RWPE2 (cell line): ENCODE data around the gene ARHGEF37.

ENCODE experiments used
- ATAC-seq: fragments of 200-7000 bp; cut with Tn5 transposase; 3 replicates; pipeline ENCODE4 v1.9.1; 2021; ENCODE audit warnings: low read depth
- DNase-seq: peaks from one replicate; pipeline ENCODE4 v3.0.0-alpha.2; 2020; ENCODE audit warnings: low spot score
- H3K27ac ChIP-seq: fragments of 450-650 bp; 2 replicates; pipeline ENCODE4 v1.5.1; 2017; ENCODE audit warnings: mild to moderate bottlenecking; ENCODE audit not compliant: poor library complexity, severe bottlenecking
- H3K27me3 ChIP-seq: fragments of 250-450 bp; sonication (Bioruptor Pico); 2 replicates; pipeline ENCODE4 v1.5.1; 2021; ENCODE audit warnings: mild to moderate bottlenecking, moderate library complexity; ENCODE audit not compliant: insufficient read depth, poor library complexity, severe bottlenecking
- H3K36me3 ChIP-seq: fragments of 250-450 bp; sonication (Bioruptor Pico); 2 replicates; pipeline ENCODE4 v1.5.1; 2020; ENCODE audit warnings: low read depth, mild to moderate bottlenecking, moderate library complexity
- H3K4me1 ChIP-seq: fragments of 250-450 bp; sonication (Bioruptor Pico); 2 replicates; pipeline ENCODE4 v1.5.1; 2021; ENCODE audit warnings: mild to moderate bottlenecking, moderate library complexity; ENCODE audit not compliant: insufficient read depth, poor library complexity, severe bottlenecking
- H3K4me3 ChIP-seq: fragments of 250-450 bp; sonication (Bioruptor Pico); 2 replicates; pipeline ENCODE4 v1.5.1; 2021; ENCODE audit warnings: mild to moderate bottlenecking, moderate library complexity; ENCODE audit not compliant: severe bottlenecking
- H3K9me3 ChIP-seq: fragments of 250-450 bp; sonication (Bioruptor Pico); 2 replicates; pipeline ENCODE4 v1.5.1; 2021; ENCODE audit warnings: mild to moderate bottlenecking, moderate library complexity; ENCODE audit not compliant: severe bottlenecking
- CTCF ChIP-seq: fragments of 450-650 bp; IDR thresholded peaks from one replicate; pipeline ENCODE4 v1.5.1; 2017; ENCODE audit warnings: mild to moderate bottlenecking, moderate library complexity; ENCODE audit not compliant: poor library complexity, severe bottlenecking

ARHGEF37 gene

GRCh38 chr5:149605354-149605997 is 24.2 kb downstream of the ARHGEF37 start:
- Histone ChIP-seq H3K27ac (peak overlapping the region; percentile 74), H3K4me3 (no peak overlapping the region), H3K27me3 (no peaks in the 10 kb centered on the region), H3K36me3 (no peaks in the 10 kb centered on the region), H3K4me1 (peaks cover 35% of the 10 kb centered on the region), H3K9me3 (no peaks in the 10 kb centered on the region)
- TF ChIP-seq CTCF = no peak
- no peak for DNase-seq
- ATAC-seq = no peak

- H3K4me3 ChIP-seq = no peak overlapping the region
- DNase-seq (peak; percentile 96), ATAC-seq (peak; percentile 97)
- no peaks in the 10 kb centered on the region for H3K9me3 ChIP-seq
- no peaks in the 10 kb centered on the region for H3K36me3 ChIP-seq
- TF ChIP-seq CTCF = no peak
- peak overlapping the region; percentile 74 for H3K27ac ChIP-seq
- H3K27me3 ChIP-seq = no peaks in the 10 kb centered on the region
- H3K4me1 ChIP-seq = peaks cover 35% of the 10 kb centered on the region
Measured at GRCh38 chr5:149605998-149606724, 24.9 kb downstream of the ARHGEF37 start.

DNA sequence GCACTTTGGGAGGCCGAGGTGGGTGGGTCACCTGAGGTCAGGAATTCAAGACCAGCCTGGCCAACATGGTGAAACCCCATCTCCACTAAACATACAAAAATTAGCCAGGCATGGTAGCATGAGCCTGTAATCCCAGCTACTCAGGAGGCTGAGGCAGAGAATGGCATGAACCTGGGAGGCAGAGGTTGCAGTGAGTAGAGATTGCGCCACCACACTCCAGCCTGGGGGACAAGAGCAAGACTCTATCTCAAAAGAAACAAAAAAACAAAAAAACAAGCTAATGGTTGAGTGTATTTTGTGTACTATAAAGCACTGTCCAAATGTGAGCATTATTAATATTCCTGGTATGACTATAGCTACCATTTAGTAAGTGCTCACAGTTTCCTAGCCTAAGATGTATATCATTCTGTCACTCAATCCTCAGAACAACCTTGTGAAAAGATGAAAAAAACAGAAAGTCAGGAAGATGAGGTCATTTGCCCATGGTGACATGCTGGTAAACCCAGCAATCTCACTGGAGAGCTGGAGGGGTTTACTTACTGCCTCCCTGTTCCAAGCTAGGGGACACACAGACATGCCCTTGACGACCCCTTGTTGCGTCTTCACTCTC is 27.7 kb downstream of the ARHGEF37 start:
- no peak for DNase-seq
- Histone ChIP-seq H3K36me3 (no peaks in the 10 kb centered on the region), H3K27me3 (no peaks in the 10 kb centered on the region), H3K9me3 (no peaks in the 10 kb centered on the region), H3K4me1 (peaks cover 28% of the 10 kb centered on the region), H3K4me3 (no peak overlapping the region), H3K27ac (peak overlapping the region; percentile 74)
- TF ChIP-seq CTCF = no peak
- no peak for ATAC-seq

DNA sequence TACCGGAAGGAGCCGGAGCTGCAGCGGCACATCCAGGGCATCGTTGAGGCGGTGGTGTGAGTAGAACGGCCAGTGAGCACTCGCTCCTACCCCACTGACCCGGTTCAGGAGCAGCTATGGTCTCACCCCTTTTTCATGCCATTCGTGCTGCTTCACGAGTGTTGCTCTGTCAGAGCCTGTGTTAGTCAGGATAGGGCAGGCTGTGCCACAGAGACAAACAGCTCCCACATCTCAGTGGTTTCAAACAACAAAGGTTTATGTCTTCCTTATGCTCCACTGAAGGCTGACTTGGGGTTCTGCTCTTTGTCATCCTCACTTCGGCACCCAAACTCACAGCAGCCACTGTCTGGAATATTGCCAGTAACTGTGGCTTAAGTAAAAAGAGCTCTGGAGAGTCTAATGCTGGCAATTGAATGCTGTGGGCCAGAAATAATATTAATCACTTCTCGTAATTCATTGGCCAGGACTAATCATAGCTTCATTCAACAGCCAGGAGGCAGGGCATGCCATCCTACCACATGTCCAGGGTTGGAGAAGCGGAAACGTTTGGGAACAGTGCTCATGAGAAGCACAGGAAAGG is 28.4 kb downstream of the ARHGEF37 start:
- no peak overlapping the region for H3K4me3 ChIP-seq
- no peaks in the 10 kb centered on the region for H3K9me3 ChIP-seq
- TF ChIP-seq CTCF = no peak
- H3K27me3 ChIP-seq = no peaks in the 10 kb centered on the region
- H3K36me3 ChIP-seq = no peaks in the 10 kb centered on the region
- DNase-seq = no peak
- peaks cover 28% of the 10 kb centered on the region for H3K4me1 ChIP-seq
- ATAC-seq = no peak
- no peak overlapping the region for H3K27ac ChIP-seq
